GM10847 (cell line): ENCODE results near the gene MORN2.

ENCODE experiments used
- POLR2A ChIP-seq: IDR thresholded peaks from 2 replicates; pipeline ENCODE4 v1.6.1; 2011; ENCODE audit not compliant: insufficient read length; ENCODE audit errors: extremely low read depth

MORN2 gene

DNA sequence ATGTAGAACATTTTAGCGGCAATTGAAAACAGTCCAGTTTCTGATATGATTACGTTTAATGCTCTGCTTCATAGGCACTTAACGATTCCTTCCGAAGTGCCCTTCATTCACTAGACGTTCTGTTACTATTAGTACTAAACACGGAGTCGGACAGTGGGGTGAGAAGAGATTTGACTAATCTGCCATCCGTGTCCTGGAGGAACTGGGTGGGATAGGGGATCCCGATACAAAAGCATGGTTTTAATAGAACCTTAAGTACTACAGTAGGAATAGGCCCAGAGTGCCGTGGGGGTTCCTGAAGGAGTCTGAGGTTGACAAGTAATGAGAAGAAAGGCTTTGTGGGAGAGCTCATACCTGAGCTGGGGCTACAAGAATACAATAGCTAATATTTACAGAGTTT lies 631 bp downstream of the MORN2 start:
- TF ChIP-seq POLR2A, result no peak

- no peak for TF ChIP-seq POLR2A
Observed at GRCh38 chr2:38886063-38886462, 10.3 kb downstream of the MORN2 start.

GRCh38 chr2:38887347-38887746 lies 11.6 kb downstream of the MORN2 start:
- no peak for TF ChIP-seq POLR2A

- TF ChIP-seq POLR2A, result no peak
Observed at GRCh38 chr2:38887902-38888554, 12.3 kb downstream of the MORN2 start.

DNA sequence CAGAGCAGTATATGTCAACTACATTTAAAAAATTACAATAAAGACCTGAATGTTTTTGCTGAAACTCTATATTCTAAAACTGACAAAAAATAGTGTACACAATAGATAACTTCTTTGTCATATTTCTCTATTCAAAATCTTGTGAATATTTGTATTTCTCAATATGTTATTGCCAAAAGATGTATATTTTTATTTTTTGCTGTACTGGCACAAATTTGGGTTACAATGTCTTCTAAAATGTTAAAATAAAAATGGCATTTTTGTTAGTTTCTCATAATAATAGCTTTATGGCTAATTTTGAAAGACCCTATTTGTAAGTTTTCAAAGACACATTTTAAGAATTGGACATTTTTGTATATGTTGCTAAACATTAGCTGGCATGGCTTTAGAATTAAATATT lies 13.3 kb downstream of the MORN2 start:
- TF ChIP-seq POLR2A, result no peak

GRCh38 chr2:38889575-38889974 lies 13.8 kb downstream of the MORN2 start, which contains the start of gene ARHGEF33:
ARHGEF33 (plus strand) TSS chr2:38889875; CDS start chr2:38919448, 29,573 bp downstream.
- no peak for TF ChIP-seq POLR2A

- no peak for TF ChIP-seq POLR2A
Observed at GRCh38 chr2:38892819-38893218, 17.0 kb downstream of the MORN2 start.

- no peak for TF ChIP-seq POLR2A
Observed at GRCh38 chr2:38898256-38898655, 22.5 kb downstream of the MORN2 start.

GRCh38 chr2:38900726-38901125 lies 24.9 kb downstream of the MORN2 start:
- no peak for TF ChIP-seq POLR2A

- no peak for TF ChIP-seq POLR2A
Observed at GRCh38 chr2:38905251-38905650, 29.5 kb downstream of the MORN2 start.

GRCh38 chr2:38907242-38907641 lies 31.5 kb downstream of the MORN2 start:
- no peak for TF ChIP-seq POLR2A

- TF ChIP-seq POLR2A, result no peak
Observed at GRCh38 chr2:38907743-38908562, 32.2 kb downstream of the MORN2 start.

- TF ChIP-seq POLR2A, result no peak
Observed at GRCh38 chr2:38909872-38910271, 34.1 kb downstream of the MORN2 start.

GRCh38 chr2:38911191-38911590 lies 35.4 kb downstream of the MORN2 start:
- TF ChIP-seq POLR2A, result no peak

- no peak for TF ChIP-seq POLR2A
Observed at GRCh38 chr2:38912619-38913018, 36.8 kb downstream of the MORN2 start.

DNA sequence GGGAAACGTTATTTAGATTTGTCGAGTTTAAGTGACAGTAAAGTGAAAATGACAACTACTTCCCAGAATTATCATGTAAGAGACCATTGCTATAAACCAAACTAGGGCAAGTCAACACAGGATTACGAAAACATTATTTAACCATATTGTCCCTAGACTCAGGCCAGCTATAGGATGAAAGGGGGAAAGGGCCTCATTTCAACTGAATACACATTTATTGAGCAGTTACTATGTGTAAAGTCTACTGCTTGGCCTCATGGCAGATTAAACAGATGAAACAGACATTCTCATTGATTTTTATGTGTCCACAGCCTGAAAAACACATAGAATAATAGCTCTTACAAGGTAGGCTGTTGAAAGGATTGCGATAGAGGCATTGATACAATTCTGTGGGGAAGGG lies 46.6 kb downstream of the MORN2 start:
- no peak for TF ChIP-seq POLR2A
